K562 (cell line): Measurements from ENCODE around the gene HAL. TPM values are rescaled to one million over a fixed set of nuclear protein-coding genes. Genes with fewer than 3 reads are reported as not detected.

ENCODE experiments used
- ATAC-seq: fragments of 200-7000 bp; cut with Tn5 transposase; 3 replicates; pipeline ENCODE4 v1.9.1; 2020; ENCODE audit warnings: moderate library complexity
- BruUV-seq: library from RNA; stranded (reverse); fragments of 400-500 nt; replicated peaks from 2 replicates; lab custom pipeline; 2021; lab: Mats Ljungman, UMichigan
- CTCF ChIA-PET: fragments of 300-600 bp; formaldehyde crosslinking; extraction: SDS; loops from one replicate; lab custom pipeline; 2021; ENCODE audit warnings: low intra/inter-chr PET ratio; lab: Yijun Ruan, JAX
- POLR2A ChIA-PET: fragments of 300-600, 350-650 bp; sonication (Branson Sonifier 250); formaldehyde crosslinking; extraction: SDS; loops from one replicate; lab custom pipeline; 2021; ENCODE audit warnings: antibody characterized with exemption, inconsistent platforms; lab: Yijun Ruan, JAX
- DNase-seq, 4 experiments: peaks; one replicate each; pipeline versions ENCODE4 v3.0.0 to v3.0.0-alpha.2; 2011 to 2018; ENCODE audit warnings: low spot score in 3 of 4, mixed read lengths in 3 of 4; ENCODE audit errors: extremely low read depth in 1 of 4
- FAIRE-seq: peaks from 2 replicates; lab custom pipeline; 2011; peaks lifted over from hg19 to GRCh38; lab: Jason Lieb, UNC
- H2AFZ ChIP-seq: 2 replicates; pipeline ENCODE4 v1.6.0; 2011; ENCODE audit warnings: low read depth, low read length, control low read depth, inconsistent platforms
- H3K27ac ChIP-seq: fragments of 200-600 bp; 3 replicates; pipeline ENCODE4 v1.8.0; 2011; ENCODE audit warnings: low read depth, mild to moderate bottlenecking, control low read depth, inconsistent platforms, low read length, moderate library complexity, mixed read lengths; ENCODE audit errors: extremely low read depth
- H3K27me3 ChIP-seq, 2 experiments: fragments of 300-600 bp in 1 of 2; 2 replicates in 1 of 2; 3 replicates in 1 of 2; pipeline versions ENCODE4 v1.6.0 to v1.8.0; 2011; ENCODE audit warnings: inconsistent platforms in 2 of 2, low read length in 2 of 2, mild to moderate bottlenecking in 1 of 2, mixed read lengths in 1 of 2, moderate library complexity in 1 of 2; ENCODE audit not compliant: control insufficient read depth in 2 of 2, insufficient read depth in 2 of 2
- H3K36me3 ChIP-seq: fragments of 300-600 bp; 3 replicates; pipeline ENCODE4 v1.8.0; 2011; ENCODE audit warnings: mild to moderate bottlenecking, low read length, inconsistent platforms; ENCODE audit not compliant: control insufficient read depth, insufficient read depth
- H3K4me1 ChIP-seq, 2 experiments: fragments of 200-600 bp in 1 of 2; replicated peaks in 1 of 2; 2 replicates in 1 of 2; 3 replicates in 1 of 2; pipeline versions ENCODE4 v1.5.1 to v1.8.0; 2011; ENCODE audit warnings: inconsistent platforms in 2 of 2, low read length in 2 of 2, mild to moderate bottlenecking in 1 of 2, mixed read lengths in 1 of 2, moderate library complexity in 1 of 2; ENCODE audit not compliant: control insufficient read depth in 2 of 2, insufficient read depth in 2 of 2
- H3K4me2 ChIP-seq: 2 replicates; pipeline ENCODE4 v1.6.1; 2011; ENCODE audit warnings: low read length, control low read depth, inconsistent platforms, mixed read lengths; ENCODE audit not compliant: insufficient read depth
- H3K4me3 ChIP-seq: fragments of 200-600 bp; sonication (generic), shearing (Covaris generic); 2 replicates; pipeline ENCODE4 v1.5.1; 2016; ENCODE audit warnings: control low read depth, inconsistent platforms
- H3K79me2 ChIP-seq: fragments of 200-600 bp; 3 replicates; pipeline ENCODE4 v1.8.0; 2011; ENCODE audit warnings: low read length, inconsistent platforms; ENCODE audit not compliant: control insufficient read depth, insufficient read depth
- H3K9ac ChIP-seq, 2 experiments: 2 replicates each; pipeline versions ENCODE4 v1.6.0 to v1.6.1; 2011; ENCODE audit warnings: low read depth in 2 of 2, low read length in 2 of 2, control low read depth in 1 of 2, inconsistent platforms in 1 of 2, mild to moderate bottlenecking in 1 of 2, mixed read lengths in 1 of 2; ENCODE audit not compliant: insufficient read depth in 1 of 2
- H3K9me1 ChIP-seq: one replicate; pipeline ENCODE4 v1.6.0; 2011; ENCODE audit warnings: inconsistent platforms, mild to moderate bottlenecking, low read length, moderate library complexity; ENCODE audit not compliant: control insufficient read depth, insufficient read depth
- H3K9me3 ChIP-seq: replicated peaks from 2 replicates; pipeline ENCODE4 v1.5.1; 2011; ENCODE audit warnings: low read depth, low read length, inconsistent platforms; ENCODE audit not compliant: control insufficient read depth, insufficient read depth
- H4K20me1 ChIP-seq: replicated peaks from 2 replicates; pipeline ENCODE4 v1.6.1; 2011; ENCODE audit warnings: low read length, inconsistent platforms, mixed read lengths; ENCODE audit not compliant: control insufficient read depth, insufficient read depth
- COPS2 ChIP-seq: fragments of 450-650 bp; conservative IDR thresholded peaks from 2 replicates; pipeline ENCODE4 v1.6.1; 2016; ENCODE audit warnings: mild to moderate bottlenecking, moderate library complexity
- E2F1 ChIP-seq: sonication (generic); formaldehyde crosslinking; IDR thresholded peaks from 2 replicates; pipeline ENCODE4 v1.8.1; 2023; ENCODE audit warnings: mild to moderate bottlenecking, missing genetic modification reagents, moderate library complexity
- FOXK2 ChIP-seq, 2 experiments: fragments of 450-650 bp; IDR thresholded peaks in 1 of 2; conservative IDR thresholded peaks in 1 of 2; 2 replicates each; pipeline ENCODE4 v1.6.1; 2016; ENCODE audit warnings: low read depth in 2 of 2, mild to moderate bottlenecking in 1 of 2
- GATAD2B ChIP-seq: fragments of 450-650 bp; IDR thresholded peaks from 2 replicates; pipeline ENCODE4 v1.6.1; 2017; ENCODE audit warnings: mild to moderate bottlenecking, borderline replicate concordance
- MEF2A ChIP-seq: IDR thresholded peaks from 2 replicates; pipeline ENCODE4 v1.6.1; 2011; ENCODE audit warnings: low read depth, mild to moderate bottlenecking, low read length, moderate library complexity; ENCODE audit not compliant: control insufficient read depth
- POLR2G ChIP-seq: fragments of 200-400 bp; formaldehyde crosslinking; IDR thresholded peaks from 2 replicates; pipeline ENCODE4 v1.6.1; 2017; ENCODE audit warnings: low read depth, mild to moderate bottlenecking, antibody characterized with exemption, low read length, moderate library complexity
- PTRF ChIP-seq: fragments of 450-650 bp; IDR thresholded peaks from 2 replicates; pipeline ENCODE4 v1.6.1; 2016; ENCODE audit warnings: mild to moderate bottlenecking, missing genetic modification characterization, missing compliant biosample characterization
- PYGO2 ChIP-seq: fragments of 450-650 bp; IDR thresholded peaks from 2 replicates; pipeline ENCODE4 v1.6.1; 2016; ENCODE audit warnings: mild to moderate bottlenecking, missing genetic modification characterization, moderate library complexity, missing compliant biosample characterization
- RNF2 ChIP-seq: sonication (generic); IDR thresholded peaks from 2 replicates; pipeline ENCODE4 v1.6.1; 2016
- SMARCE1 ChIP-seq: fragments of 450-650 bp; IDR thresholded peaks from 2 replicates; pipeline ENCODE4 v1.7.1; 2016; ENCODE audit warnings: mild to moderate bottlenecking
- TEAD4 ChIP-seq, 2 experiments: sonication (generic) in 1 of 2; formaldehyde crosslinking in 1 of 2; IDR thresholded peaks; 2 replicates each; pipeline versions ENCODE4 v1.6.1 to v1.8.0; 2012 to 2022; ENCODE audit warnings: borderline replicate concordance in 1 of 2, inconsistent platforms in 1 of 2, low read length in 1 of 2, mild to moderate bottlenecking in 1 of 2, missing genetic modification reagents in 1 of 2
- ZNF639 ChIP-seq, 2 experiments: fragments of 200-800 bp in 1 of 2; sonication (Bioruptor generic) in 1 of 2; sonication (generic) in 1 of 2; formaldehyde crosslinking in 1 of 2; IDR thresholded peaks in 1 of 2; conservative IDR thresholded peaks in 1 of 2; 2 replicates each; pipeline versions ENCODE4 v1.5.0 to v1.6.1; 2016 to 2020; ENCODE audit warnings: missing compliant biosample characterization in 1 of 2, missing genetic modification characterization in 1 of 2, missing genetic modification reagents in 1 of 2
- WGBS: fragments of 100-300 bp; shearing (Covaris generic); methylation state at CpG from one replicate; pipeline ENCODE4 v1.1.6; 2016; ENCODE audit warnings: low coverage, mixed read lengths; ENCODE audit not compliant: insufficient coverage; ENCODE audit errors: missing lambda C conversion rate; 5-methylcytosine and 5-hydroxymethylcytosine counted together
- in situ Hi-C: fragments of 300-500 bp; cut with MboI; formaldehyde crosslinking; loops from 4 replicates; pipeline ENCODE4 v1.15.0; 2018; ENCODE audit warnings: inconsistent platforms, mixed read lengths
- intact Hi-C: fragments of 100-400 bp; cut with micrococcal nuclease; formaldehyde crosslinking; loops from 2 replicates; pipeline ENCODE4 v1.14.2; 2022
- polyA plus RNA-seq, 8 experiments: library from polyadenylated mRNA; depleted of rRNA in 4 of 8; stranded (reverse) in 5 of 8; unstranded in 3 of 8; fragments of >200 nt; fragmentation: Nextera tagmentation in 2 of 8; fragmentation: Illumina TruSeq in 1 of 8; extraction: Ambion mirVana in 2 of 8; extraction: Trizol in 1 of 8; gene quantifications; 2 replicates each; pipeline versions ENCODE4 v1.2.1 to v1.2.3, GENCODE V29; 2011 to 2014; ENCODE audit warnings: inconsistent platforms in 1 of 8, missing spikeins in 1 of 8
- total RNA-seq, 7 experiments: library from RNA; depleted of rRNA in 6 of 7; stranded (reverse); fragments of >200 nt in 6 of 7; fragmentation: Illumina TruSeq in 2 of 7; extraction: Trizol in 2 of 7; gene quantifications; 2 replicates each; pipeline versions ENCODE4 v1.2.1 to v1.2.3, GENCODE V29; 2011 to 2021; ENCODE audit warnings: low replicate concordance in 1 of 7

Gene HAL
- total and polyA plus RNA-seq, 9 of the 15 experiments (the other 6 are each of a cell fraction or from before 2014, with no cell fraction given) = 0.03 to 0.36 (median 0.20) TPM; not detected in 4

- 52% methylated on average over 2 of the region's 2 CpGs for WGBS
- ChIA-PET POLR2A (no interaction called here), CTCF (no interaction called here)
- Histone ChIP-seq H2AFZ (no peak overlapping the region), H3K9me1 (no peaks in the 10 kb centered on the region), H3K4me1 (peaks cover 3% of the 10 kb centered on the region in 2 experiments; a peak in 4 of 5 replicates), H3K27me3 (no peaks in the 10 kb centered on the region), H3K4me3 (no peak overlapping the region), H3K4me2 (no peak overlapping the region), H3K9ac (no peak overlapping the region), H3K27ac (no peak overlapping the region), H3K36me3 (no peaks in the 10 kb centered on the region), H3K79me2 (peaks cover 4% of the 10 kb centered on the region; the same call in 1 of the 3 replicates), H4K20me1 (no peaks in the 10 kb centered on the region), H3K9me3 (no peaks in the 10 kb centered on the region)
- in situ Hi-C loops = no loop called here
- BruUV-seq = no TSS peak
- TF ChIP-seq POLR2G (no peak), PYGO2 (tag) (no peak), SMARCE1 (no peak), COPS2 (no peak), PTRF (tag) (no peak)
- intact Hi-C loops = no loop called here
- no peak for ATAC-seq
- FAIRE-seq = no peak
- DNase-seq = no peak
Observed at GRCh38 chr12:96029826-96030225, 33.7 kb upstream of the HAL start.

- CTCF ChIA-PET = no interaction called here
- in situ Hi-C loops = no loop called here
- H3K9me3 ChIP-seq = no peaks in the 10 kb centered on the region
- no TSS peak for BruUV-seq
- H3K36me3 ChIP-seq = no peaks in the 10 kb centered on the region
- POLR2A ChIA-PET = no interaction called here
- no peak overlapping the region for H2AFZ ChIP-seq
- ATAC-seq (no peak), FAIRE-seq (no peak), DNase-seq (no peak)
- no peaks in the 10 kb centered on the region for H3K79me2 ChIP-seq
- H3K4me1 ChIP-seq = no peaks in the 10 kb centered on the region; a peak in 1 of 5 replicates
- no peak overlapping the region for H3K4me2 ChIP-seq
- no peaks in the 10 kb centered on the region for H3K27me3 ChIP-seq
- no peak overlapping the region for H3K27ac ChIP-seq
- H4K20me1 ChIP-seq = no peaks in the 10 kb centered on the region
- WGBS = 32% methylated on average over 1 of the region's 1 CpG
- intact Hi-C loops = no loop called here
- H3K9ac ChIP-seq = no peak overlapping the region
- no peaks in the 10 kb centered on the region for H3K9me1 ChIP-seq
- H3K4me3 ChIP-seq = no peak overlapping the region
- TF ChIP-seq TEAD4 (IDR thresholded peaks at IDR 0.05; ENCODE audit: low read length) (no peak), TEAD4 (CRISPR knock-in tag; IDR thresholded peaks at IDR 0.05; ENCODE audit: borderline replicate concordance) (no peak), GATAD2B (no peak), MEF2A (no peak), FOXK2 (conservative IDR thresholded peaks at IDR 0.05 in 1 of 2, IDR thresholded peaks at IDR 0.05 in 1 of 2; ENCODE audit: low read depth in 2 of 2) (no peak), RNF2 (no peak), ZNF639 (CRISPR knock-in tag; conservative IDR thresholded peaks at IDR 0.05 in 1 of 2, IDR thresholded peaks at IDR 0.05 in 1 of 2) (no peak), E2F1 (CRISPR knock-in tag) (no peak)
Observed at GRCh38 chr12:96028538-96028937, 32.4 kb upstream of the HAL start.
